Right lobe of liver (tissue), 6 donors: ENCODE data around the gene LRP1. TPM values are rescaled to one million over a fixed set of nuclear protein-coding genes. Genes with fewer than 3 reads are reported as not detected.

Source experiments
- ATAC-seq, 4 donors: fragments of 200-7000 bp; cut with Tn5 transposase; one replicate each; pipeline ENCODE4 v1.9.1; 2020; ENCODE audit warnings: mild to moderate bottlenecking in 4 of 4, moderate library complexity in 4 of 4
- DNase-seq, 3 donors: peaks; one replicate each; pipeline ENCODE4 v3.0.0-alpha.2; 2020
- H3K27ac ChIP-seq, 3 donors: fragments of 200-600 bp; one replicate each; pipeline ENCODE4 v1.8.0; 2022
- H3K27me3 ChIP-seq, 2 donors: fragments of 200-600 bp; one replicate each; pipeline ENCODE4 v1.8.0; 2022
- H3K36me3 ChIP-seq, 4 donors: fragments of 200-600 bp; sonication (generic) in 1 of 4; one replicate each; pipeline versions ENCODE4 v1.5.1 to v1.8.0; 2017 to 2022; ENCODE audit warnings: control low read depth in 1 of 4
- H3K4me1 ChIP-seq, 4 donors: fragments of 200-600 bp; sonication (generic) in 1 of 4; one replicate each; pipeline versions ENCODE4 v1.5.1 to v1.8.0; 2017 to 2022; ENCODE audit warnings: control low read depth in 1 of 4
- H3K4me3 ChIP-seq, 3 donors: fragments of 200-600 bp; one replicate each; pipeline ENCODE4 v1.8.0; 2022
- H3K9me3 ChIP-seq, 4 donors: fragments of 200-600 bp; sonication (generic) in 1 of 4; one replicate each; pipeline versions ENCODE4 v1.5.1 to v1.8.0; 2017 to 2022; ENCODE audit warnings: control low read depth in 1 of 4
- CTCF ChIP-seq, 4 donors: fragments of 200-600 bp in 3 of 4; fragments of 450-650 bp in 1 of 4; IDR thresholded peaks; one replicate each; pipeline versions ENCODE4 v1.5.1 to v1.8.0; 2016 to 2022; ENCODE audit warnings: antibody characterized with exemption in 4 of 4, mild to moderate bottlenecking in 2 of 4
- POLR2A ChIP-seq: fragments of 450-650 bp; IDR thresholded peaks from one replicate; pipeline ENCODE4 v1.6.1; 2017; ENCODE audit warnings: antibody characterized with exemption, mild to moderate bottlenecking
- WGBS: methylation state at CpG from one replicate; pipeline ENCODE4 v1.1.6; 2018; ENCODE audit warnings: low coverage, low lambda C conversion rate; ENCODE audit not compliant: insufficient coverage; ENCODE audit errors: missing lambda C conversion rate; 5-methylcytosine and 5-hydroxymethylcytosine counted together
- intact Hi-C, 2 donors: fragments of 100-400 bp; cut with DNase I; formaldehyde crosslinking; loops; one replicate each; pipeline versions ENCODE4 v1.11.2 to v1.14.1; 2022
- total RNA-seq, 6 experiments: library from RNA; depleted of rRNA in 2 of 6; stranded (reverse); fragments of >200 nt in 2 of 6; fragmentation: NEBNext Ultra II Directional in 3 of 6; extraction: Animal tissue kit (Norgen Biotek cat#: 25700) in 3 of 6; gene quantifications; one replicate each; pipeline versions ENCODE4 v1.1.0 to v1.2.4, GENCODE V29; 2016 to 2023
- donor health status: DM: no; HTN: yes; CAD: no.
- donor health status: DM: no; HTN: no; CAD: no.
- donor health status: DM: no; HTN: no; CAD: no.
- donor health status: DM: no; HTN: yes; CAD: no.
- donor health status: DM: no; HTN: yes; CAD: no.

The LRP1 gene
- total RNA-seq, 6 experiments from 2014 or later = 268 to 387 (median 301) TPM

GRCh38 chr12:57164966-57165625 lies 36.8 kb downstream of the LRP1 start:
- H3K27ac ChIP-seq = no peak overlapping the region
- no peak for ATAC-seq
- H3K36me3 ChIP-seq = peaks cover 0 to 100% (median 62%) of the 10 kb centered on the region in 4 donors
- H3K4me1 ChIP-seq = no peaks in the 10 kb centered on the region
- H3K27me3 ChIP-seq = no peaks in the 10 kb centered on the region
- no peak for DNase-seq
- H3K9me3 ChIP-seq = no peaks in the 10 kb centered on the region
- intact Hi-C loops = no loop called here
- TF ChIP-seq CTCF (IDR thresholded peaks at IDR 0.05) = no peak
- H3K4me3 ChIP-seq = no peak overlapping the region
- 60% methylated on average over 11 of the region's 13 CpGs for WGBS

- H3K36me3 ChIP-seq = peaks cover 0 to 100% (median 61%) of the 10 kb centered on the region in 4 donors
- no peaks in the 10 kb centered on the region for H3K27me3 ChIP-seq
- no peak overlapping the region for H3K27ac ChIP-seq
- no peaks in the 10 kb centered on the region for H3K4me1 ChIP-seq
- peak in 1 of 3 donors; percentile 40 for DNase-seq
- ATAC-seq = peak in 2 of 4 donors; percentile 13 to 30
- TF ChIP-seq CTCF (IDR thresholded peaks at IDR 0.05) (no peak), POLR2A (no peak)
- H3K9me3 ChIP-seq = no peaks in the 10 kb centered on the region
- 78% methylated on average over 7 of the region's 19 CpGs for WGBS
- intact Hi-C loops = no loop called here
- no peak overlapping the region for H3K4me3 ChIP-seq
Observed at GRCh38 chr12:57165741-57166140, 37.5 kb downstream of the LRP1 start.

- intact Hi-C loops = no loop called here
- no peak for TF ChIP-seq CTCF (IDR thresholded peaks at IDR 0.05)
- no peak for TF ChIP-seq POLR2A
- Histone ChIP-seq H3K4me1 (no peaks in the 10 kb centered on the region), H3K4me3 (no peak overlapping the region), H3K27me3 (no peaks in the 10 kb centered on the region), H3K36me3 (peaks cover 0 to 94% (median 56%) of the 10 kb centered on the region in 4 donors), H3K27ac (no peak overlapping the region), H3K9me3 (no peaks in the 10 kb centered on the region)
- no peak for ATAC-seq
- DNase-seq = no peak
- 51% methylated on average over 6 of the region's 10 CpGs for WGBS
Observed at GRCh38 chr12:57166971-57167371, 38.7 kb downstream of the LRP1 start.

GRCh38 chr12:57168058-57168457 lies 39.8 kb downstream of the LRP1 start:
- intact Hi-C loops = no loop called here
- no peak for TF ChIP-seq POLR2A
- TF ChIP-seq CTCF (IDR thresholded peaks at IDR 0.05) = no peak
- Histone ChIP-seq H3K4me1 (no peaks in the 10 kb centered on the region), H3K9me3 (no peaks in the 10 kb centered on the region), H3K4me3 (no peak overlapping the region), H3K36me3 (peaks cover 0 to 93% (median 55%) of the 10 kb centered on the region in 4 donors), H3K27me3 (no peaks in the 10 kb centered on the region), H3K27ac (no peak overlapping the region)
- ATAC-seq (no peak), DNase-seq (no peak)
- WGBS = 82% methylated on average over 7 of the region's 10 CpGs
